Left kidney (tissue), 2 donors: ENCODE measurements around the gene REEP3. TPM values are rescaled to one million over a fixed set of nuclear protein-coding genes. Genes with fewer than 3 reads are reported as not detected.
A peak's percentile ranks its signal among the peaks of the same experiment; 100 is the strongest.

Source experiments
- DNase-seq: peaks from one replicate; pipeline ENCODE4 v3.0.0-alpha.2; 2013
- polyA plus RNA-seq: library from polyadenylated mRNA; unstranded; fragments of 120-200 nt; gene quantifications from one replicate; pipeline ENCODE4 v1.2.1, GENCODE V29; 2013; ENCODE audit not compliant: insufficient read length

Gene REEP3
- polyA plus RNA-seq, 1 donor, result 34.1 TPM

DNA sequence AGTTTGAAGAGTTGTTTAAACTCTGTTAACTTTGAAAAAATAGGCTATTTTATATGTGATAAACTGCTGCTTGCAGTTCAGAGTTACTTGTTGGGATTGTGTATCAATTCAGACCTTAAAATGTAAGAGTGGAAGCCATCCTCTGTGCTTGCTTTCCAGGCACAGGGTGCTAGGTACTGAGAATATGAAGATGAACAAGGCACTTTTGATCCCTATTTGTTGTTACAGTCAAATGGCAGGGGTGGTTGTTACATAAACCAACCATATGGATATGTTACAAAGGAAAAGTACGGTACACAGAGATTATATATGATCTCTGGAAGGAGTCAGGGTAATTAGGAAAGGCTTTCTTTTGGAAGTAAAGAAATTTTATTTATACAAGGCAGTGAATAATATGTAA lies 63.8 kb downstream of the REEP3 start:
- DNase-seq, result no peak

DNA sequence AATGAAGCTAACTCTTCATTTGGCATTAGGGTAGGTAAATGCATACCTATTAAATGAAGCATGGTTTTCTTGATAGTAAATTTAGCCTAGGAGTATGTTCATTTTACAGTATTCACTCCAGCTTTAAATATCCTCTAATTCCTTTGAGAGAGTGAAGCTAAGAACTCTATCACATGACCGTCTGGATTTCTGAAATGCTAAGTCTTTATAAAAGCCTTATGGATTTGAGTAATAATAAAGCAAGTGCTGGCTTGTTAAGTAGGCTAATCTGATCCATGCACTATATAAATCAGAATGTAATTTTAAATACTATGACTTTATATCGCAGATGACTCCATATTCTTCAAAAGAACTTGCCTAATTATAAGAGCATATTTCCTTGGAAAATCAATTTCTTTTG lies 64.8 kb downstream of the REEP3 start:
- DNase-seq, result no peak

DNA sequence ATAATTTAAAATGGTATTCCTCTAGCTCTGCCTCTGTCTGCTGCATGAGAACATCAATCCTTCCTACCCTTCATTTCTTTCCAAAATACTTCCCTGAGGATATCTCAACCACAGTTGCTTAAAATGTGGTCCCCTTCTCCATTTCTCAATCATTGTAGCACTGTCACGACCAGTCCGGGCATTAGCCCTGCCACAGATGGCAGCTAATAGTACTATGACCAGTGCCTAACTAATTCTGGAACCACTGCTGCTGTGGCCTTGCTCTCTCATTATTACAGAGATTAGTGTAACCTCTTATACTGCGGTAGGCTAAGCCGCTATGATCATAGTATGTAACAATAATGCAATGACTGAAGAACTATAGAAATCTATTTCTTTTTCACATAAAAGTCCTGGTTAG lies 66.0 kb downstream of the REEP3 start:
- no peak for DNase-seq

DNA sequence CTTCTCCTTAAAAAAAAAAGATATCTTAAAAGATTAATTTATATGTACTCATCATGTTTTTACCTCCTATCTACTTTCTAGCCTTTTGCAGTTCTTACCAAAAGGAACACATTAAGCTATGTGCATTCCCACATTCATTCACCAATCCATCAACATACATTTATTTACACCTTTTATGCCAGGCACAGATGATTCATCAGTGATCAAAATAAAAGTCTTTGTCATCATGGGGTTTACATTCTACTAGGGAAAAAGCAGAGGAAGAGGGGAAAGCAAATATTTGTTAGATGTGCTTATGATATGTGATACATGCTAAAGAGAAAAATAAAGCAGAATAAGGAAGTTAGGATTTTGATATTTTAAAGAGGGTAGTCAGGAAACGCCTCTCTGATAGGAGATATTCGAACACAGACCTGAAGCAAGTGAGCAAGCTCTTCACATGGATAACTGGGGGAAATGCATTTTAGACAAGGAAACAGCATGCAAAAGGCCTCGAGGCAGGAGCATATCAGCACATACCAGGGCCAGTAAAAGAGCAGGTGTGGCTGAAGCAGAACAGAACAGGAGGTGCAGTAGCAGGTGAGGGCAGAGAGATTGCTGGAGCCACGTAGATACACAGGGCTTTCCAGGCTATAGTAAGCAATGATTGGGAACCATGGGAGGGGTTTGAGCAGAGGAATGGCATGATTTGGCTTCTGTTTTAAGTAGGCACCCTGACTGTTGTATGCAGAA lies 67.4 kb downstream of the REEP3 start:
- no peak for DNase-seq

DNA sequence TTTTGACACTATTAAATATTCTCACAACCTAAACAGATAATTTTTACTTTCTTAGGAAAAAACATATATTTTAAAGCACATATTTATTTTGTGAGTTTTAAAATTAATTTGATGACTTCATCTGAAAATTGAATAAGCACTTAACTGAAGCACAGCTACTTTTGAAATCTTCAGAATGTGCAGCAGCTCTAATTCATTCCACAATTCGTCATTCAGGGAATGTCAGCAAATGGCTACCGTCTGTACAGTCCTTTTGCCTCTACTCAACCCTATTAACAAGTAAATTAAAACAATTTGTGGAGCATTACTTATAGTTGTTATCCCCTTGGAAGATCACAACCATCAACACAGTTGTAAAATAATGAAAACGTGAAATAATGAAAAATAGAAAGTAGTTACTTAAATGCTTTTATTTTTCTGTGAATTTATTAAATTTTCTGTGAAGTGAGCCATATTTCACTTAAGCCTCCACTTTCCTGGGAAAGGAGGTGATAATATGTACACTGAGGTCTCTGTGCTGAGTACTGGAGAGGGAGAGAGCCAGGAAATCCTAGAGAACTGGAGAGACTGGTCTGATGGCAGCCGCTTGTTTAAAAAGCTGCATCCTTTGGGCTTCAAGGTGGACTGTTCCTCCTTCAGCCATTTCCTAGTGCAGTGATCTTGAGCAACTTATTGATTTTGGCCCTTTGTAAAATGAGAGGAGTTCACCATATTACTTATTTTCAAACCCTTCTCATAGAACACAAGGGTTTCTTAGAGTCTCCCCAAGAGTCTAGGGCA lies 70.6 kb downstream of the REEP3 start:
- DNase-seq, result no peak

DNA sequence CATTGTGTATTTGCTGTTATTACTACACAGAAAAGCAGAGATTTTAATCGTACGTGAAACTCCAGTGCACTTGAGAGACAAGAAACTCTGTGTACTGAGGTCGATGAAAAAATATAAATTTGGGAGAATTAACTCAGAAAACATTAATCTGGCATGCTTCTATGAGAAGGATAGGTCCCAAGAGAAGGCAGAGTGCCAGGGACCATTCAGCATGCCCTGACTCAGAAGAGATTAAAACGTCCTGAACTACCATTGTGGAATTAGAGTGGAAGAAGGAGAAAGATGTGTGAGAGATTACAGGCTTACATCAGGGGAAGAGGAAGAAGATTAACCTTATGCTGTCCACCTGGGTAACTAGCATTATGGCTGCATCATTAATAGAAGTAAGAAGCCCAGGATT lies 72.4 kb downstream of the REEP3 start:
- DNase-seq, result no peak

DNA sequence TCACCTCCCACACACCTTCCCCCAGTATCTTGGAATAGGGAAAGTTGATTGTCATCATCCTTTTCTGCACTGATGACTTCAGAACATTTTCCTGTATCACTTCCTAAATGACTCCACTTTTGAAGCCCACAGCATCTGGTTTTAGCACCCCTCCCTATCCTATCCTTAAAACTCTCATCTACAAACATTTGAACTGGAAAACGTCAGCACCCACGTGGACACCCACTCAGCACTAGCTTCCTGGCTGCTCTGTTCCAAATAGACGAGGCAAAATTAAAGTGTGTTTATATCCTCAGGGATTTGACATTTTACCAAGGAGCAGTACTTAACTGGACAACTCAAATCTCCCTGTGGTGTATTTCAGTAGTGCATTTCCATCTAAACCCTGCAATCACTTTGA lies 73.9 kb downstream of the REEP3 start:
- DNase-seq, result no peak

DNA sequence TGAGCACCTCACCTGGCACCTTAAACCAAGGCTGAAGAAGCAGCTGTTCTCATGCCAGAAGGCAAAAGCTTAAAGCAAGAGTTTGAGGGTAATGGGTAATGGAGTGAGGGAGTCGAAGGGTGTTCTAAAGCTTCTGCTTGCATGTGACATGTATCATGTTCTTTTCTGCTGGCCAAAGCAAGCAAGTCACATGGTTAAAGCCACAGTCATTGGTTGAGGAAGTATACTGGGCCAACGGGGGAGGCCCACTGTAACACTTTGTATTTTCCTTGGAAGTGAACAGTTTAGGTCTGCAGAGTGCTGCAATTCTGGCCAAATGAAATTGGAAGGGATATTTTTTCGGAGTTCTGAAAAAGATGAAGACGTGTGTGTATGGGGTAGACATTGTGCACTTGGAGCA lies 75.7 kb downstream of the REEP3 start:
- no peak for DNase-seq

DNA sequence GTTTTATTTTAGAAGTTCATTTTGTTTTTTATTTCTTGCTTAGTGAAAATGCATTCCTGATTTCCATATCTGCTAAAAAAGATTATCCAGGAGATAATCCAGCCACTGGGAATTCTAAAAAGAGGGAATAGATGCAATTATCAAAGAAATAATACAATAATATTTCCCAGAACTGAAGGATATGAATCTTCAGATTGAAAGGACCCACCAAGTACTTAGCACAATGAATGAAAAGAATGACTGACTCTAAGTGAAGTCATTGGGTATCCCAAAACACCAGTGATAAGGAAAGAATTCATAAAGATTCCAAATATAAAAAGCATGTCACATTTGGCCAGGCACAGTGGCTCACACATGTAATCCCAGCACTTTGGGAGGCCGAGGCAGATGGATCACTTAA lies 79.3 kb downstream of the REEP3 start:
- no peak for DNase-seq

DNA sequence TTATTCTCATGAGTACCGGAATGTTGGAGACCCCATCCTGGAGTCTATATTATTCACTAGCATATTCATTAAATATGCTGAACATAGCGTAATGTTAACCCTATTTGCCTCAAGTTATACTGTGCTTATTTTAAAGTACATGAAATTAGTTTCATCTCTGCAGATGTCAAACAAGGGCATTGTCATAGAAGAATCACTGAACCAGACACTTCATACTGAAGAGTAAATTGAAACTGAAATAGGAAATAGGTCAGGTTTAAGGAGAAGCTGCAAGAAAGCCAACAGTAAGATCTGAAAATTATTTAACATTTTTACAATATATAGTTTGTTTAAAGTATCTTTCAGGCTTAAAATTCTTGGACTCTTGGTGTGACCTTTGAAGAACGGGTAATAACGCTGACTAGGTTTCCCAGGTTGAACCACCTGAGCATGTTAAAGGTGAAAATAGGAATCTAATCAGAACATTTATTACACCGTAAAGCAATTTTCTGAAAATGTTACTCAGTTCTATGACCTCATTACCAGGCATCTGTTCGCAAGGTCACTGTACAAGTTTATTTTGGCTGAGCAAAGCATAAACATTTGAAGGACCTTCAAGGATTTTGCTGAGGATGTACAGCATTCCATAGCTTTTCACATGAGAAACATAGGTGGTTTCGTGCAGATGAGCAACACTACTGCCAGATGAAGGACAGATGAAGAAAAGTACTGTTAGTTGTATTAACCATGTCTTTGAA lies 82.7 kb downstream of the REEP3 start:
- no peak for DNase-seq

DNA sequence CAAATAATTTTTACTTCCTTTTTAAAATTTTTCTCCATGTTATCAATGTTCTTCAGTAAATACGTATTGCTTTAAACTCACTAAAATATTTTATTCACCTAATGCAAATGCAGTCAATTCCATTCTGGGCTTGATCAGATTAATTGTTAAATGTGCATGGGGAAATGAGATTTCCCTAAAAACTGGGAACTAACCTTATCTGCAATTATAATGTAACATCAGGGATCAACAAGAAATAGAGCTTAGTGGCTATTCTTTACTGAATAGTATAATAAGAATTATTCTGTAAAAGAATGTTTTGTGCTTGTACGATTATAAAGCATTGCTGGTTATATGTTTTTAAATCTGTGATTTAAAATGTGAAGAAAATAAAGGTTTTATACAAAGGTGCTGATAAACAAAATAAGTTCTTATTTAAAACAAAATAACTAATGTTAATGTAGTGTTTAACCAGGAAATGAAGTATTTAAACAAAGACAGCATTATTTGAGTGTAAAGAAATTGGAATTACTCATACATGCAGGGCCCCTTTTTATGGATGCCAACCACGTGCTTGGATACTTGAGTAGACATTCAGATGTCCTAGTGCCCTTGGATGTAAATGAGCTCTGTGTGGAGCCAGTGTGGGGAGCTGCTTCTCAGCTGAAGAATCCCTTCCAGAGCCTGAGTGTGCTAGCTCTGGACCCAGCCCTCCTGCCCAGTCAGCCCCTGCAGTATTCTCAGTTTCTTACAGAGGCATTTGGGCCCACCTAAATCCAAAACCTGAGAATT lies 84.2 kb downstream of the REEP3 start:
- DNase-seq, result no peak

DNA sequence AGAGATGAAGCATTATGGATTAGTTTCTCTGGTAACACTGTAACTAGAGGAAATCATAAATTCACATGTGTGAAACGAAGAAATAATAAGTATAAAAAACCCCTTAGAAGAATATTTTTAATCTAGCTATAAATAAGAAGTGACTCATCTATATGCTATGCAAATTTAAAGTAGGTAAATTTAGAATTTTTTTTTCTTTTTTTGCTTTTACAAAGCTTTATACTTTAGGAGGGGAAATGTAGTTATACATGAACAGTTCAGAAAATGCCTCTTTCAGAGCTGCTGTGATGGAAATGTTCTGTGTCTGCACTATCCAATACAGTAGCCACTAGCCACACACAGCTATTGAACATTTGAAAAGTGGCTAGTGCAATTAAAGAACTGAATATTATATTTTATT lies 87.3 kb downstream of the REEP3 start:
- DNase-seq, result no peak

DNA sequence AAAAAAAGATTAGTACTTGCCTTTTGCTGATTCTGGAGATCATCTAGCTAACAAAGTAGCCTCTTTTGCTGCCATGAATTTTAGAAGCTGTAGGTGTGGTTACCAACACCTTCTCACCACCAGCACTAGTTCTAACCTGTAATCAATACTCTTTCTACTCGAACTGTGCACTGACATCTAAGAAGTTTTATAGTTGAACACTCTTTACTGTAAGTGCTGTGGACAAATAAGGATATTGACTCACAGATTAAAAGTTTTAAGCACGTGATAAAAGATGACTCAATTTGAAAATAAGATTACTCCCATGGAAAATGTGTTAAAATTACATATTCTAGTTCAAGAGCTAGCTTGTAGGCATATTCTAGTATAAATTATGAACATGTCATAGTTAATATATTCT lies 89.9 kb downstream of the REEP3 start:
- DNase-seq, result no peak

DNA sequence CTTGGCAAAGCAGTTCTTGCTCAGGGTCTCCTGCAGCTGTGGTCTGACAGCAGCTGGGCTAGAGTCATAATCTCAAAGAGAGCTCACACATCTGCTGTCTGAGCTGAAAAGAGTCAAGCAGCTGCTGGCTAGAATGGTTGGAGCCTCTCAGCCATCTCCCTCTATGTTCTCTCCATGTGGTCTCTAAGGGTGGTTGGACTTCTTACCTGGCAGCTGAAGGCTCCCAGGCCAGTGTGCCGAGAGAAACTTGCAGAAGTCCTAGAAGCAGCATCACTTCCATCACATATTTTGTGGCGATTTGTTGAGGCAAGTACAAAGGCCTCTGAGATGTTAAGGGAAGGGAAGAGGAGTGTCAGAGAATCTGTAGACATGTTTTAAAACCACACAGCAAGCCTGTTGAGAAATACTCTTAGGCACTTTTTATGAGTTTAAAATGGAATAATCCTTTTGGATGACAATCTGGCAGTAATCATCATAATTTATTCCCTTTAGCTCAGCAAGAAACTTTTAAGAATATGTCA lies 93.2 kb downstream of the REEP3 start:
- peak; percentile 40 for DNase-seq

DNA sequence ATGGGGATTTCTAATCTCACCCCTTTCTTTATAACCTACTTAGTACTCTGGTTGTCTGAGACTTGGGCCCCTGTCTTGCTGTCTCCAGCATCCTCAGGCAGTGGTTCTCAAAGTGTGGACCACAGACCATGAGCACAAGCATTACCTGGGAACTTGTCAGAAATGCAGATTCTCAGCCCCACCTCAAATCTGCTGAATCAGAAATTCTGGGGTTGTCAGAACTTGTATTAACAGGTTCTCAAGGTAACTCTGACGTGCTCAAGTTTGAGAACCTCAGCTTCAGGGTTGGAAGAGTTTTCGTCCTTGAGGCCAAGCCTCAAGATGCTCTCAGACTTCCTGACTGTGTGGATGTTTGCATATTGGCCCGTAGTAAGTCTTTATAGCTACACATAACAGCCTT lies 97.4 kb downstream of the REEP3 start:
- no peak for DNase-seq

DNA sequence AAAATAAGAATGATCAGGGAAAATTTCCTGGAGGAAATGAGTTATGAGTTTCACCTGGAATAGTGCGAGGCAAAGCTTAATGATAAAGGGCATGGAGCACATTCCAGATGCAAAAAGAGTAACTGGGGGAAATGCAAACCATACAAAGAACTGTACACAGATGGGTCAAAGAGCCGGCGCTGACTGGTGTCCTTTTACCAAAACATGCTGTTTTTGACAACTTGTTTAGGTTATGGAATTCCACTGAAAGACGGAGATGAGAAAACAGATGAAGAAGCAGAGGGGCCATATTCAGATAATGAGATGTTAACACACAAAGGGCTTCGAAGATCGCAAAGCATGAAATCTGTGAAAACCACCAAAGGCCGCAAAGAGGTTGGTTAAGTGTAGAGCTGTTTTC lies 98.2 kb downstream of the REEP3 start:
- no peak for DNase-seq

DNA sequence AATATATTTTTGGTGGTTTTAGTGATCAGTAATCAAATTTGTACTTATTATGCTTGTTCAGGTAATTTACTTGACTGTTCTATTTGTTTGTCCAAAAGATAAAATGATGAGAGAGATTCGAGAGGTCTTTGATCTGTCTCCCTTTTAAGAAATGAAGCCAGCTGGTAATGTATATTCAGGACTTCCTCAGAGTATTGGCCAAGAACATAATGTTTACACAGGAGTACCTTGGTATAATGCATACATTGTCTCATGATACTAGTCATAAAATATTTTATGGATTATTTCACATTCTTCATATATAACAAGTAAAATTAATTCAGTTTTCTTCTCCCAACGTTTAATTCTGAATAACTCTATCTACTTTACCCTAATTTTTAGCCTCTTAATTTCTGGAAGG lies 100.9 kb downstream of the REEP3 start:
- no peak for DNase-seq

DNA sequence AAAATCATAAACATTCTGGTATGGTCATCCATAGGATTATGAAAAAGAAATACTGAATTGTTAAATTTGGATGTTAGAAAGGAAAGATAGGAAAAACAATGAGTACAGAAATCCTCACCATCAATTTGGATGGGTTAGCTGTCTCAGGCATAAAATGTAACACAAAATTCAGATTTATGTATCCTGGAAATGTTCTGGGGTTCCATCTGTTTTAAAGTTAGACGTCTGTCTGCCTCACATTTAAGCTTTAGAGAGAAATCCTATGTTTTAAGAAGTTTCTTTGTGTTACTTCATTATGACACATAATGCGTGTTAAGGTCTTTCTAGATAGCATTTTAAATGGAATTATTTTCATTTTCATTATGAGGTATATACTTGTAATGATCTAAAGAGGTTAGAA lies 103.5 kb downstream of the REEP3 start:
- no peak for DNase-seq

DNA sequence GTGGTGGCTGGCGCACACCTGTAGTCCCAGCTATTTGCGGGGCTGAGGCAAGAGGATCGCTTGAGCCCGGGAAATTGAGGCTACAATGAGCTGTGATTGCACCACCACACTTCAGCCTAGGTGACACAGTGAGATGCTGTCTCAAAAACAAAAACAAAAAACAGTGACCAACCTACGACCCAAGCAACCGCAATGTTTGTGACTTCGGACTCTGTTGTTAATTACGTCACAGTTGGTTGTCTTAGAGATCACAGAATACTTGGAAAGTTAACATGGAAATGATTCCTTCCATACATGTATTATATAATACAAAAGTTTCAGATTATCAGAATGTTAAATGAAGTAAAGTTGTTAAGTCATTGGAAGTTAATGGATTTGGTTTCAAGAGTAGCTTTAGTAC lies 106.2 kb downstream of the REEP3 start:
- peak; percentile 35 for DNase-seq

DNA sequence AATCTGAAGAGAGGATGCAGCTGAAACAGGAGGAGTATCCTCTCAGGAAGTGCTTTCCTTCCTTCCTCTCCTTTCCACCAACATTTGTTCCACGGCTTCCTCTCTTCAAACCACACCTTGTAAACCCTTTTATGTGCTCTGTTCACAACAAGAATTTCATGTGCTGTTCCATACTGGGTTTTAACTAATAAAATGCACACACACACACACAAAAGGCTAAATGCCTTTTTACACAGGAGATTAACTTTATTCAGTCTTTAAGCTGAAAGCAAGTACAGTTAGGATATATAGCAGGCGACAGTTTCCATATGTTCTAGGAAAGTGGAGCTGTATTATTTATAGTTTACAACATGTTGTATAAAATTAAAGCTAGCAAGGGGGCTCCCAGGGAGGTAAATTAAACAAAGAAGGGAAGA lies 106.7 kb downstream of the REEP3 start:
- DNase-seq, result peak; percentile 51

DNA sequence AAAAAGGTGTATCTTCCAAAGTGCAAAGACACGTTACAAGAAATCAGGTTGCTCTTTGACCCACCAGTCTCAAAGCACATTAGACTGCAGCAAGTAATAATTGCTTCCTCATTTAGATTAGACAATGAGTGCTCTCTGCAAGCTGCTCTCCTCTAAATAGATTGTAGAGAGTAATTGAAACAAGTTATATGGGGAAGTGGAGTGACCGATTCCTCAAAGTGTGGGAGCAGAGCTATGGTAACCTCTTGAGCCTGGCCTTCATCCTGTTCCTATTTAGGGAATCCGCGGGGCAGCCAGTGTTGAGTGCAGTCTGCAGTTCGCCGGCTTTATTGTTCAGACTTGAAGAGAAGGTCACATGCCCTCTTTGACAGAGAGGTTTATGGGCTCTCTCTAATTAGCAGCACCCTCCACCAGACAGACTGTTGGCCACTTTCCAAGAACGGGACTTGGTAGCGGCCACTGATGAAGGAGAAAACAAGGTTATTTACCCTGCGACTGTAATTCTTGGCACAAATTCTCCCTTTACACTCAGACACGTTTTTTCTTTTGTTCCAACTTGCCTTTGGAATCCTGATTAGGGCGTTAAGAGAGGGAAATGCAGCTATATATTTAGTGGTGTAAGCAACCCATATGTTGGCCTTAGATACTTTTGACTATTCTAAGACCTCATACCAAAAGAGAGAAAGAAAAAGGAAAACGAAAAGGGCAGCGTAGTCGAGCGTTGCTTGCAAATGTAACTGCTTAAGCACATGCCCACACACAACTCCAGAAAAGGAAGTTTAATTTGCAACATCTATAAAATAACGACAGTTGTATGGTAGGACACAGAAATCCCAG lies 107.5 kb downstream of the REEP3 start:
- peak; percentile 89 for DNase-seq
